ENCODE results near the gene LRRC53.

GRCh38 chr1:74474585-74474984 lies 37.8 kb downstream of the LRRC53 start:
- no peak for TF ChIP-seq CTCF (conservative IDR thresholded peaks at IDR 0.05; ENCODE audit: low read depth in 2 of 2)
- no peak for TF ChIP-seq EZH2phosphoT487 (IDR thresholded peaks at IDR 0.05; ENCODE audit: unreplicated experiment)
- TF ChIP-seq POLR2AphosphoS5 (IDR thresholded peaks at IDR 0.05; ENCODE audit: low read depth), result no peak
- no peak for TF ChIP-seq REST (IDR thresholded peaks at IDR 0.05; ENCODE audit: unreplicated experiment)
- no peak for TF ChIP-seq JUNB (IDR thresholded peaks at IDR 0.05; ENCODE audit: unreplicated experiment)
- TF ChIP-seq EZH2 (IDR thresholded peaks at IDR 0.05; ENCODE audit: low read depth, unreplicated experiment), result no peak
- TF ChIP-seq STAT1 (IDR thresholded peaks at IDR 0.05; ENCODE audit: unreplicated experiment), result no peak
- no peak for TF ChIP-seq ZNF331 (CRISPR knock-in tag; IDR thresholded peaks at IDR 0.05; ENCODE audit: low read depth)
- no peak for TF ChIP-seq ZNF114 (CRISPR knock-in tag; IDR thresholded peaks at IDR 0.05)
- TF ChIP-seq CREB1 (CRISPR knock-in tag; IDR thresholded peaks at IDR 0.05; ENCODE audit: low read depth), result no peak
- no peak for TF ChIP-seq NANOG (IDR thresholded peaks at IDR 0.05; ENCODE audit: borderline replicate concordance)
